GM21786 (cell line): Measurements from ENCODE around the gene POLL.

Experiments
- ATAC-seq: cut with Tn5 transposase; IDR thresholded peaks from one replicate; pipeline ENCODE4 v1.9.1; 2021; ENCODE audit not compliant: unreplicated experiment

The POLL gene

DNA sequence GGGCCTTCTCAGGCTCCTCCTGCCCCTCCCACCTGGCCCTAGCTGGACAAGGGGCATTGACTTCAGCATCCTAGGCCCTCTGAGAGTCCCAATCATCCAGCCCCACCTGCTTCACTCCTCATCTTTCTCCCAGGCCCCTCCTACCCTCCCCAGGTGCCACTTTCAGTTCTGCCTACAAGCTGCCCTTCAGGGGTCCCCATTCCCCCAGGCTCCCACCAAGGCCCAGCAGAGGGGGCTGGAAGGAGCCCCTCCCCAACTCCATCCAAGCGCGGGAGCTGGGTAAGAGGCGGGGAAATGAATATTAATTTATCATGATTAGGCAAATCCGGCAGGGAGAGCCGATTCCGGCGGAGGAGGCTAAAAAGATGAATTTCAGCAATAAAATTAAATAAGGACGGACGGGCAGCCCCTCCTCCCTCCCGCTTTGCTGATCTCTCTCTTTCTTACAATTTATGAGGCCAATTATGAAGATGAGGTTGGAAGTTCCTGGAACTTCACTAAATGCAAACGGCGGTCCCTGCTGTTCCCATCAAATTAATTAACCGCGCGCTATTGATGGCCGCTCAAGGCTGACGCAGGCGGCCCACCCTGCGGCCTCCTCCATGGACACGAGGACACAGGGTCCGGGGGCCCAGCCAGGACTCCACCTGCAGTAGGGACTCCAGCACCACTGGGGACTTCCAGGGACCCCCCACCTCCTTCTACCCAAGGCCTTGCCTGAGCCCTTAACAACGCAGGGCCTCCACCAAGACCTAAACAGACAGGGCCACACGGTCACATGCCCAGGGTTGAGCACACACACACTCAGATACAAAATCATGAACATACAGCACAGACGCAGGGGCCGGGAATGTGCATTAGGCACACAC lies 13.9 kb downstream of the POLL start:
- no peak for ATAC-seq

DNA sequence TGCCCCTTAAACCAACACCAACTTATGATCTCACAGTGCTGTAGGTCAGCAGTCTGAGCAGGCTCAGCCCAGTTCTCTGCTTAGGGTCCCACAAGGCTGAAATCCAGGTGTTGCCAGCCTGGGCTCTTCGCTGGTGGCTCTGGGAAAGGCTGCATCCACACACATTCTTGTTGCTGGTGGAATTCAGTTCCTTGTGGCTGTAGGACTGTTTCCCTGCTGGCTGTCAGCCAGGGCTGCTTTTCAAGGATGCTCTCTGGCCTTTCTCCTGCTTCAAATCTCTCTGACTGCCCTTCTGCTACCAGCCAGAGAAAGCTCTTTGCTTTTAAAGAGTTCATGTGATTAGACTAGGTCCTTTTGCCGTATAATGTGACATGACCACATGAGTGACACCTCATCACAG lies 15.3 kb downstream of the POLL start:
- no peak for ATAC-seq

DNA sequence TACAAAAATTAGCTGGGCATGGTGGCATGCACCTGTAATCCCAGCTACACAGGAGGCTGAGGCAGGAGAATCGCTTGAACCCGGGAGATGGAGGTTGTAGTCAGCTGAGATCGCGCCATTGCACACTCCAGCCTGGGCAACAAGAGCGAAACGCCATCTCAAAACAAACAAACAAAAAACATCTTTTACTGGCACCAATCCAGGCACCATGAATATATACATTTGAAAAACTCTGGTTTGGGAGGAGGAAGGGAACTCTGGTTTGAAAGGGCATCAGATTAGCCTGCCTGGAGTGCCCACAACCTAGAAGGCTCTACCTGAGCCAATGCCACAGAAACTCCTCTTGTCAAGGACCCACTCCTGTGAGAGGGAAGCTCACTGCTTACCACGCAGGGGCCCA lies 15.9 kb downstream of the POLL start:
- ATAC-seq: no peak

DNA sequence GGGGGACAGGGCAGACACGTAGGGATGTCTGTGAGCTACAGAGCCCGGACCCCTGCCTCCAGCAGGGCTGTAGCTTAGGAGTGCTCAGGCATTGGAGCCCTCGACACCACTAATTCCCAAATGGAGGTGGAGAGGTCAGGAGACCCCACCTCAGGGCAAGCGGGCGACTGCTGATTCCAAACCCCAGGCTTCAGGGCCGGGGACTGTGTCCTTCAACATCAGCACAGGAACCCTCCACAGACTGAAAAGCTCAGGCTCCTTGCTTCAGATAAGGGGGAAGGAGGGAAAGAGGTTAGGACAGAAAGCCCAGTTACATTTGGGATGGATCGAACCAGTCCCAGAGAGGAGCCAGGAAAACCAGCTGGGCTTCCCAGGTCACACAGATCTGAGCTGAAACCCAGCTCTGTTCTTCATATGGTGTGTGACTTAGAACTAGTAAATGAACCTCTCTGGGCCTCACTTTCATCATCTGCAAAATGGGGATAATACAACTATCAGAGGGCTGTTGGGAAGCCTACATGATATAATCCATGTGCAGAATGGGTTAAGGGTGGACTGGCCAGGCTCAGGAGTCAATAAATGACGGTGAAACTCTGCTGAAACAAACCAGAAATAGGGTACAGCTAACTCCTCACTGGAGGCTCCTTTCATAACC lies 16.7 kb downstream of the POLL start:
- no peak for ATAC-seq

DNA sequence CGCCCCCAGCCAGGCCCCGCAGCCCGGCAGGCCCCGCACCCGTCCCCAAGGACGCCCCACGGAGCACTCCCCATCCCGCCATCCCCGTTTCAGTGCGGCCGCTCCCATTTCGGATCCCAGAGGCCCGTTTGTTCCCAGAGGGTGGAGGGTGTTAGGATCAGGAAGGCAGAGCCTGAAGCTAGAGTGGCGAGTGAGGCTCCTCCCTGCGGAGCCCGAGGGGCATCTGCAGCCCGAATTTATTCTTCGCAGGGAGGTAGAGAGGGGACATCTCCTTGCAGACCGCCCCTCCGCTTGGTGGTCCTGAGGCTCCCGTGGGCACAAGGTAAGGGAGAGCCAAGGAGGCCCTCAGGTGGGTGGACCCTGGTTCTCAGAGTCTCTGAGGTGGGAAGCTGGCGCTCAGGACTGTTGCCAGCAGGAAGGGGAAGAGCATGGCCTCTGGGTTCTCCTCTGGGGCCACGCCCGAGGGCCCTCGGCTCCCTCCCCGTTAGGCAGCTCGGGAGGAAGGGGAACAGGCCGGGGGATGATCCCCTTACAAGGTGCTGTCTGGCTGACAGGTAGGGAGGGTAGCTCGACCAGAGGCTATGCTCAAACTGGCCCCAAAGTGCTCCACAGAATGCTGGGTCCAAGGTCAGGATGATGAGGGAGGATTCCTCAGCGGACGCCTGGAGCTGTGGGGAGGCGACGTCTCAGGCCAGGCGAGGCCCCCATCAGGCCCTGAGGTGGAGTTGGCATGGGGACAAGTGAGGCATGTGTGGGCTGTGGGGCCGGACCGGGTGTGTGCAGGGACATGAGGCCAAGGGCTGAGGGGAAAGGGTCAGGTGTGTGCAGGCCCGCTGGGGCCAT lies 17.4 kb downstream of the POLL start:
- ATAC-seq: peak; percentile 14

DNA sequence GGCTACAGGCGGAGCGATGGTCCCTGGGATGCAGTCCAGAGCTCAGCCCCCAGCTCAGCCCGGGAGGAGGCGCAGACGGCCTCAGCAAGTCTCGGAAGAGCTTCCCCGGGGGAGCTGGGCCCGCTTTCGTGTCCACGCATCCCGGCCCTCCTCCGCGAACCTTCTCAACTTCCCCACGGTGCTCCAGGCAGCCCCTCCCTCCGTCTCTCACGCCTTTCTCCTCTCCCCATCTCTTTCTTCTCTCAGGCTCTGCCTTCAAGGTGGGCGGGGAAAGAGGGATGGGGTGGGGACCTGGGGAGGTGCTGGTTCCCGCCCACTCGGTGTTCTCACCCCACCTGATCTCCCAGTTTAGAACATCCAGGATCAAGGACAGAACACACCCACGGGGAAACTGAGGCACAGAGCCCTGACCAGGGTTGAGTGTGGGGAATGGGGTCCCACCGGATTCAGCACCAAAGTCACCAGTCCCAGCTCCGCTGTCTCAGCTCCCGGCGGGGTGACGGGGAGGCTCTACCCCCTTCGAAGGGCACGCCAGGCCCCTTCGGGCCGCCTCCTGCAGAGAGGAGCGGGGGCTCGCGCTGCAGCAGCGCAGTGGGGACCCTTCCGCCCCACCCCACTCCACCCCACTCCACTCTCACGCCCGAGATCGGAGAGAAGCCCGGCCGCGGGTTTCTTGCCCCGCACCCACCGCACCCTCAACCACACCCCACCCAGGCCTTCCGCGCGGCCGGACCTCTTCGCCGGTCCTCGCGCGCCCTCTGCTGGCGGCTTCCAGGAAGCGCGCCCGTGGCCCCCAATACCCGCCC lies 18.2 kb downstream of the POLL start:
- ATAC-seq: peak; percentile 40

DNA sequence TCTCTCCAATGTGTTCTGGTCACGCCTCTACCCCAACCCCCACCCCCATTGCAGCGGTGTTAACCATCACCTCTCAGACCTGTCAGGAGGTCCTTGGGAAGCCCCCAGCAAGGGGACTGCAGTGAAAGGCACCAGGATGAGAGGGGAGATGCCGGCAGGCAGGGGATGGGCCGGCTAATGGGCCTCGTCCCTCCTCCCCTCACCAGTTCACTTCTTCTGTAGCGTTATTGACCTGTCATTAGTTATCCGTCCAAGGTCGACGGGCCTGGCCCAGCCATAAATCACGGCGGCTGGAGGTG lies 18.8 kb downstream of the POLL start:
- ATAC-seq: no peak

DNA sequence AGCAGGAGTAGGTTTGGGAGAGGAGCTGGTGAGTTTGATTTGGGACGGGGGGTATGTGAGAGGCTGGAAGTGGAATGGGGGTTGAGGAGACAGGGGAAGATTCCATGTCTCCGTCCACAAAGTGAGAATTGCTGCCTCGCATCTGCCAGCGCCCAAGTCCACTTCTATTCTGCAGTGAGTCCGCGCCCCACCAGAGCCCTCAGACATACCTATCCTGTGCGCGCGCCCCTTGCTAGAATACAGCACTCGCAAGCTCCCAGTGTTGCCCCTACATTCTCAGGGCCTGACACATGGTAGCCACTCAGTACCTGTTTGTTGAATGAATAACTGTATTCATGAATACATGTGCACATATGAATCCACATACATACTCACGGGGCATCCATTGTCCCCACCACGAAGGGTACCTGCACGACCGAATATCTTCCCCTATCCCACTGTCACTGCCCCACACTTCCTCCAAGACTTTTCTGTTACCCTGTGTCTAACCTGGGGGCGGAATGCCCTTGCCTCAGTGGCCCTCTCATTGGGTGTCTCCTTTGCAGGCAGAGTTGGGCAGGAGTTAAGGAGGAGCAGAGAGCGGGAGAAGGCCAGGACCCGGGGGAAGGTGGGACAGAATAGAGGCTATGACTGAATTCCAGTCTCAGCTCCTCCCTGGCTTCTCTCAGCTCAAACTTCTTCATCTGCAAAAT lies 19.9 kb downstream of the POLL start:
- no peak for ATAC-seq

DNA sequence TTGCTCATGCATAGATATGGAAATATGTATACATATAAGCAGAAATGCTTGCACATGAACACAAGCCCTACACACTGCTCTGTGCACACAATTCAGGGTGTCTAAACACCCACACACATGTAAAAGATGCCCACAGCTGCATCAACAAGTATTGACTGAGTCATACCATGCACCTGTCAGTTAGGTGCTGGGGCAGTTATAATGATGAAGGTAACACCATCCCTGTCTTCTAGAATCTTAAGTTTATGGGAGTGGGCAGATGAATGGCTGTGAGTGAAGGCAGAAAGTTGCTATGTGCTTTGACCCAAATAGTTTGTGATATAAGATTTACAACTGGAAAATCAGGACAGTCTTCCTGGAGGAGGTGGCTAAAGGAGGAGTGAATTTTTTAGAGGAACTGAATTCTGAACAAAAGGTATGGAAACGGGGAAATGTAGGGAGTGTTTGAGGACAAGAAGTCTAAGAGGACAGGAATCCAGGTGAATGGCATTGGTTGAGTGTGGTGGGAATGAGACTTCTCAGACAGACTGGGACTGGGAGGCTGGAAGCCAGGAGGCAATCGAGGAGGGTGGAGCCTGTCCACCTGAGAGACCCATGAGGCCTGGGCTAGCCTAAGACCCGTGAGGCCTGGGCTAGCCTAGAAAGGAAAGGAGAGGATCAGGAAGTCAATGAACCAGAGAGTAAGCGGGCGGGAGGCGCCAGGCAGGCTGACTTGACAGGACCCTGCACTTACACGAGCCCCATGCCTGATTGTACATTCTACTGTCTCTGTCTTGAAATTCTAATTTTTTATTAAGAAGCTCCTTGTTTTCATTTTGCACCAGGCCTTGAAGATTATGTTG lies 20.7 kb downstream of the POLL start:
- ATAC-seq: no peak

DNA sequence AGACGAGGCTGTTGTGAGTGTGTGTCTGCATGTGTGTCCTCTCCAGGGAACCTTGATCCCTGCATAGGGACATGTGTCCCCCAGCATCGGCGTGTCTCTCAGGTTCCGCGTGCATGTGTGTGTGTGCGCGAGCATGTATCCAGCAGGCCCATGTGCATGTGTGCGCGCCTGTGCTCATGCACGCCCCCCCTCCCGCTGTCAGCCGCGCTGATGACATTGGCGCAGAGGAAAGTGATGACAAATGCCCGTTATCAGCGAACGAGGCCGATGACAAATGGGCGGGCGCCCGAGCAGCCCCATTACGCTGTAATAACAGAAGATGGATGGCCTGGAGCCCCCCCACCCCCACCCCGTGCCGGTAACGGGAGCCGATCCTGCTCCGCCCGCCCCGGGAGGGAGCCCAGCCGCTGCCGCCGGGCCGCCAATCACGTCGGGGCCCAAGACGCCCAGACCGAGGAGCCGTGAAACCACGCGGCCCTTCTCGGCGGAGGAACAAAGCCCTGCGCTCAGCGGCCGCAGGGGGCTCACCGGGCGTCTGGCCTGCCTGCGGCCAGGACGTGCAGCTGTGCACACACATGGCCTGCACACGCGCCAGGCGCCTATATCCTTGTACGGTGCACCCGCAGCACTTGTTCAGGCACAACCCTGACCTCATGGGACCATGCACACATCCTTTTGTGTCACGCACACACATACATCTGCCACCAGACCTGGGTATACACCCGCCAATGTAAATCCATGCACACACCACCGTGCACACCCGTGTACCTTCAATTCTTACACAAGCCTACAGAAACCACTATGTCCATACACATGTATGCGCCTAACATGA lies 21.5 kb downstream of the POLL start:
- no peak for ATAC-seq

DNA sequence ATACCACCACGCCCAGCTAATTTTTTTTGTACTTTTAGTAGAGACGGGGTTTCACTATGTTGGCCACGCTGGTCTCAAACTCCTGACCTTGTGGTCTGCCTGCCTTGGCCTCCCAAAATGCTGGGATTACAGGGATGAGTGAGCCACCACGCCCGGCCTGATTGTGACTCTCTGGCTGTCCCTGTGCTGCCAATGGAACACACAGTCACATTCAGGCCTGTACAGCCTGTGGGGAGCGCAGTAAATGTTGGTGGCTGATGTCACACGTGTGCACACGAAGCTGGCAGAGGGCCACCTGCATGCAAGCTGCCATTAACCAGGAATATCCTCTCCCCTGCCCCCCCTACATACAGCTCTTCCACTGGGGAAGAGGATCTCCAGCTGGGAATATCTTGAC lies 22.1 kb downstream of the POLL start:
- no peak for ATAC-seq

DNA sequence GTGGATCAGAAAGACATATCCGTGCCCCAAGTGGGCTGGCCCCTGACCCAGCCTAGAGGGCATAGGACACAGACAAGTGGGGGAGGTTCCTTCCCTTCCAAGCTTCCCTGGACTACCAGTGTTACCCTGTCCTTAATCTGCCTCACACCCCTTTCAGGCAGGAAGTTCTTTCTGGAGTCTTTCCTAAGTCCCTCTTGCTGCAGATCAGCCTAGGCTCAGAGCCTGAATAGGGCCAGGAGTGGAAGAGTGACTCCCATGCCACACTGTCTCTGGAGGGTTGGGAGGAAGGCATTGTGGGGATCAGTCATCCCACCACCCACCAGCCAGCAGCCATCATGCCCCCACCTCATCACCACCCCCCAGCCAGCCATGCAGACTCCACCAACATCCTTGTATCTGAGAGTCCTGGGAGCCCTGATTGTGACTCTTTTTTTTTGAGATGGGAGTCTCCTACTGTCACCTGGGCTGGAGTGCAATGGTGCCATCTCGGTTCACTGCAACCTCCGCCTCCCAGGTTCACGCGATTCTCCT lies 22.6 kb downstream of the POLL start:
- ATAC-seq: no peak

DNA sequence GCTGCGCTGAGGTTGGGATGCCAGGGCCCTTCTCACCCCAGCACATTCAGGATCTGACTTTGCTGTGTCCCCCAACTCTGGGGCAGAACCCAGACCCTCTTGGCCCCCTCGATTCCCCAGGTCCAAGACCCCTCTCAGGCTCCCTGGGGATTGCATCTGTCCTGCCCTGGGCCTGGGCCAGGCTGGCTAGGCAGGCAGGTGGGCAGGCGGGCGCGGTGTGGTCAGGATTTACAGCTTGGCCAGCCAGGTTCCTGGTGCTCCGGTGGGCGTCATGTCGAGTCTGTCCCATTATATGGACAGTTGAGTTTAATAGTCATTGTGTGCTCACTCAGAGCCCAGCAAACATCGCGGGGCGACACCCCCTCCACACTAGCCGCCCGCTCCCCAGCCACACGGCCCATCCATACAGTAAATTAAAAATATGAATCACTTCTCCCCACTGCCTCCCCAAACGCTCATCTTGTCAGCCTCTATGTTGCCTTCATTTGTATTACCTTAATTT lies 23.5 kb downstream of the POLL start:
- ATAC-seq: no peak

DNA sequence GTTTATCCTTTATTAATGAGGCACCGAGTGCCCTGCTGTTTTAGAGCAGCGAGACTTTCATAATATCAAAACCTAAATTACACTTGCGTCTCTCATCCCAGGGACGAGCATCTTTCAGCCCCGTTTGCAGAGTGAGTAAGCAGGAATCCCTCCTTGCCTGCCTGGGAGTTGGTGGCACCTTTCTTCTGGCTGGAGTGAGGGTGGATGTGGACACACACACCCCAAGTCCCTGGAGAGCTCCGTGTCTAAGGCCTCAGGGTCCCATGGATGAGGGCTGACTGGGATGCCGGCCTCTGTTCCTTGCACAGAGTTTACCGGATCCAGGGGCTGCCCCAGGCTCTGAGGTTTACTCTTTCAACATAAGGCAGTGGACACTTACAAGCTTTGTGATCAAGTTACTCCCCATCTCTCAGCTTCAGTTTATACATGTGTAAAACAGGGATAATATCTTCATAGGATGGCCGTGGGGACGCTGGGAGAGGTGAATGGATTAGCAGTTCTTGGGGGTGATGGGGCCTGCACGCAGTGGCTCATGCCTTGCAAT lies 24.5 kb downstream of the POLL start:
- ATAC-seq: no peak

DNA sequence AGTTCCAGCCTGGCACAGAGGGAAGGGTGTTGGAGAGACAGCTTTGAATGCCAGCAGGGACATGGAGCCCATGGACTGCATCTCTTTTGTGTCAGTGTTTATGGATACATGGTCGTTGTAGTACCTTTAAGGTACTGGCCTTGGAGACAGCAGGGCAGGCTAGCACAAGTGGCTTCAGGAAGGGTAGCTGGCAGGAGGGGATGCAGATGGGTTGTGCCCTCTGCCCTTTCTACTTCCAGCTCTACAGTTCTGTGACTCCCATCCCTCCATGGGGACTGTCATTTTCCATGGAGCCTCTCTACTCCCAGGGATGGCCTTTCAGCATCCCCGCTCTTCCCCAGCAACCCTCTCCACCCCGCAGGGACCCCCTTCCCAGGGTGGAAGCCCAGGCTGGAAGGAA lies 25.1 kb downstream of the POLL start:
- no peak for ATAC-seq

DNA sequence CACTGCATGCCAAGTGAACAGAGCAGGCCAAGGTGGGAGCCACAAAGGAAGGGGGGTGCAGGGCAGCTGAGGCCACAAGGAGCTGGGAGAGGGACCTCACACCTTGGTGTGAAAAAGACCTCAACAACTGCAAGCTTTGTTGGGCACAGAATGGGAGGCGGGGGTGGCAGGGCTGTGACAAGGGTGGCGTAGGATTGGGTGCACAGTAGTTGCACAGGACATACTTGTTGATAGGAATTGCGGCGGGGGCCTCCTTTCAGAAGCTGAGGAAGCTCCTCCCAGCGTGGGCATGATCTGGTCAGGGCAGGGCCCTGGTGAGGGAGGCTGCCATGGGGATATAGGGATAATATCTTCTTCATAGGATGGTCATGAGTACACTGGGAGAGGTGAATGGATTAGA lies 25.8 kb downstream of the POLL start:
- ATAC-seq: no peak

DNA sequence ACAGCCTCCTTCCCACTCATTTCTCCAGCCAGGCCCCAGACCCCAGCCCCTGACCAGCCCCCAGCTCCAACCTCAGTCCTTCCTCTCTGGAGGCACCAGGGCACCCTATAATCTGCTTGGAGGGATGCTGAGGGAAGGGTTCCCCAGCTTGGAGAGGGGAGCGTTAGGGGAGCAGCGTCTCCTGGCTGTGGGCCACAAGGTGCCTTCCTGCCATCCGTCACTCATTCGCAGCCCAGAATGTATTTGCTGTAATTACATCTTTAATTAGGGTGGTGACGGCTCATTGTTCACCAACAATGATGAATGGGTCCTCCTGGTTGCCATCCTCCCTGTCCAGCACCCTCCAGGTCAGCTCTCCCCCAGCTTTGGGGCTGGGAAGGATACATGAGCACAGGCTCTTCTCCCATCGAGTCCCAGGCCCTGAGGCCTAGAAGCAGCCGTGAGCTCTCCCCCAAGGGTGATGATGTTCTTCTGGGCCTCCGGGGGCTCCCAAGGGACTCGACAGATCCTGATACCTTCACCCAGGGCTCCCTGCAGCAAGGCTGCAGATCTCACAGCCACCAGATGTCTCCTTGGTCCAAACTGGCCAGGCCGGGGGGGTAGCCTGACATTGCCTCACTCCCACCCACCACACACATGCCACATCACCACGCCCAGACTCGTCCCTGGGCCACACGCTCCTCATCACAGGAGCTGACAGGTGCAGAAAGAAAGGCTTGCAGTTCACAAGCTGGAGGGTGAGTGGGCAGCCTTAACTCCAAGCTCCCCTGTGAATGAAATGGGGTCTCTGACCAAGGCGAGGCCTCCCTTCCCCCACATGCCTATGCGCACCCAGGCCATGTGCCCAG lies 26.8 kb downstream of the POLL start:
- no peak for ATAC-seq
